HT-29 (cell line): ENCODE measurements around the gene OR4N2. TPM values are rescaled to one million over a fixed set of nuclear protein-coding genes. Genes with fewer than 3 reads are reported as not detected.
A peak's percentile ranks its signal among the peaks of the same experiment; 100 is the strongest.
"Not testable (repeated sequence)": the region's sequence is repeated elsewhere in the genome, so short reads cannot be mapped to it uniquely, and the experiment has no call there.

Source experiments
- DNase-seq: peaks from one replicate; pipeline ENCODE4 v3.0.0-alpha.2; 2015; ENCODE audit warnings: low spot score
- total RNA-seq: library from RNA; depleted of rRNA; stranded (reverse); fragments of >200 nt; shearing (Covaris generic); gene quantifications from 2 replicates; pipeline ENCODE4 v1.2.3, GENCODE V29; 2014; rRNA removed

The OR4N2 gene
- not detected in 2 replicates for total RNA-seq

- DNase-seq, result not testable (repeated sequence)
Measured at GRCh38 chr14:19803470-19803869, at the start of gene OR4N2. Gene OR4N2, plus strand, starts transcription at chr14:19803770. Its CDS starts 23,679 bp downstream, at chr14:19827449.

GRCh38 chr14:19754172-19754571, 49.4 kb upstream of the OR4N2 start:
- DNase-seq, result no peak

GRCh38 chr14:19771491-19771890, 32.1 kb upstream of the OR4N2 start:
- DNase-seq, result not testable (repeated sequence)

GRCh38 chr14:19771895-19772430, 31.6 kb upstream of the OR4N2 start:
- no peak for DNase-seq

- DNase-seq, result not testable (repeated sequence)
Measured at GRCh38 chr14:19772454-19772853, 31.1 kb upstream of the OR4N2 start.

- not testable (repeated sequence) for DNase-seq
Measured at GRCh38 chr14:19773204-19773603, 30.4 kb upstream of the OR4N2 start, which contains the start of gene OR4M1. Gene OR4M1, plus strand, starts transcription at chr14:19773504. Its CDS starts 6,819 bp downstream, at chr14:19780323.

- no peak for DNase-seq
Measured at GRCh38 chr14:19775587-19775986, 28.0 kb upstream of the OR4N2 start.

- DNase-seq, result not testable (repeated sequence)
Measured at GRCh38 chr14:19785848-19786247, 17.7 kb upstream of the OR4N2 start.

- DNase-seq, result not testable (repeated sequence)
Measured at GRCh38 chr14:19787318-19787717, 16.3 kb upstream of the OR4N2 start.

- not testable (repeated sequence) for DNase-seq
Measured at GRCh38 chr14:19788150-19788549, 15.4 kb upstream of the OR4N2 start.

GRCh38 chr14:19796520-19797108, 7.0 kb upstream of the OR4N2 start:
- DNase-seq, result peak; percentile 24

GRCh38 chr14:19799880-19800279, 3.7 kb upstream of the OR4N2 start:
- DNase-seq, result no peak

GRCh38 chr14:19800282-19801117, 3.1 kb upstream of the OR4N2 start:
- DNase-seq, result no peak

GRCh38 chr14:19801118-19801464, 2.5 kb upstream of the OR4N2 start:
- no peak for DNase-seq

GRCh38 chr14:19813171-19813920, 9.8 kb downstream of the OR4N2 start:
- DNase-seq, result not testable (repeated sequence)

GRCh38 chr14:19819879-19820278, 16.3 kb downstream of the OR4N2 start:
- DNase-seq, result not testable (repeated sequence)

GRCh38 chr14:19821016-19821415, 17.4 kb downstream of the OR4N2 start:
- DNase-seq, result not testable (repeated sequence)

- DNase-seq, result no peak
Measured at GRCh38 chr14:19823178-19823577, 19.6 kb downstream of the OR4N2 start.

- DNase-seq, result no peak
Measured at GRCh38 chr14:19823765-19824164, 20.2 kb downstream of the OR4N2 start.

GRCh38 chr14:19827626-19828244, 24.2 kb downstream of the OR4N2 start:
- DNase-seq, result not testable (repeated sequence)

GRCh38 chr14:19828314-19828713, 24.7 kb downstream of the OR4N2 start:
- no peak for DNase-seq
